Measurements from ENCODE around the gene TMEM130. TPM values are rescaled to one million over a fixed set of nuclear protein-coding genes. Genes with fewer than 3 reads are reported as not detected.

Gene TMEM130
- total RNA-seq, 2 donors from 2014 or later = 1.1 TPM; not detected in 1

DNA sequence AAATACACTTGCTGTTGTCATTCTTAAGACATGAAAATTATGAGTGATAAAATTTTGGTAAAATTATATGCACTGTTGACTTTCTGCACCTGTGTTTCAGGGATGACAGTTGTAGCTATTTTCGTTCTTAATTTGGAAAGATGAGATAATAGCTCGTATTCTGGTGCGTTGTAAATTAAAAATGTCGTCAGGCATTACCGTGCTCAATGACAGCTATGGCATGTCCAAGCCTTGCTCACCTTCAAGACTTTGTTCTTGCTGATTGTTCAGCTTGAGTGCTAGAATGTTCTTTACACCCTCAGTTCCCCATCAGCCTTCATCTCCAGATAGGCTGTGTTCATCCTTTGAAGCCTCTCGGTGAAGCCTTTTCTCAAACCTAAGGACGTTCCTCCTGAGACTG is 30.0 kb upstream of the TMEM130 start:
- Histone ChIP-seq H3K36me3 (peaks cover 93% of the 10 kb centered on the region), H3K27me3 (no peaks in the 10 kb centered on the region), H3K9me3 (no peaks in the 10 kb centered on the region), H3K27ac (no peak overlapping the region), H3K4me1 (no peaks in the 10 kb centered on the region), H3K4me3 (no peak overlapping the region)
- TF ChIP-seq, protein P1, sequence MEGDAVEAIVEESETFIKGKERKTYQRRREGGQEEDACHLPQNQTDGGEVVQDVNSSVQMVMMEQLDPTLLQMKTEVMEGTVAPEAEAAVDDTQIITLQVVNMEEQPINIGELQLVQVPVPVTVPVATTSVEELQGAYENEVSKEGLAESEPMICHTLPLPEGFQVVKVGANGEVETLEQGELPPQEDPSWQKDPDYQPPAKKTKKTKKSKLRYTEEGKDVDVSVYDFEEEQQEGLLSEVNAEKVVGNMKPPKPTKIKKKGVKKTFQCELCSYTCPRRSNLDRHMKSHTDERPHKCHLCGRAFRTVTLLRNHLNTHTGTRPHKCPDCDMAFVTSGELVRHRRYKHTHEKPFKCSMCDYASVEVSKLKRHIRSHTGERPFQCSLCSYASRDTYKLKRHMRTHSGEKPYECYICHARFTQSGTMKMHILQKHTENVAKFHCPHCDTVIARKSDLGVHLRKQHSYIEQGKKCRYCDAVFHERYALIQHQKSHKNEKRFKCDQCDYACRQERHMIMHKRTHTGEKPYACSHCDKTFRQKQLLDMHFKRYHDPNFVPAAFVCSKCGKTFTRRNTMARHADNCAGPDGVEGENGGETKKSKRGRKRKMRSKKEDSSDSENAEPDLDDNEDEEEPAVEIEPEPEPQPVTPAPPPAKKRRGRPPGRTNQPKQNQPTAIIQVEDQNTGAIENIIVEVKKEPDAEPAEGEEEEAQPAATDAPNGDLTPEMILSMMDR (IDR thresholded peaks at IDR 0.05) = no peak
- DNase-seq (ENCODE audit: low spot score) = no peak

GRCh38 chr7:98892609-98893008 is 22.8 kb upstream of the TMEM130 start:
- Histone ChIP-seq H3K4me3 (no peak overlapping the region), H3K27ac (no peak overlapping the region), H3K9me3 (no peaks in the 10 kb centered on the region), H3K4me1 (no peaks in the 10 kb centered on the region), H3K27me3 (no peaks in the 10 kb centered on the region), H3K36me3 (peaks cover 81% of the 10 kb centered on the region)
- TF ChIP-seq, protein P1 (IDR thresholded peaks at IDR 0.05) = no peak
- DNase-seq (ENCODE audit: low spot score) = no peak

DNA sequence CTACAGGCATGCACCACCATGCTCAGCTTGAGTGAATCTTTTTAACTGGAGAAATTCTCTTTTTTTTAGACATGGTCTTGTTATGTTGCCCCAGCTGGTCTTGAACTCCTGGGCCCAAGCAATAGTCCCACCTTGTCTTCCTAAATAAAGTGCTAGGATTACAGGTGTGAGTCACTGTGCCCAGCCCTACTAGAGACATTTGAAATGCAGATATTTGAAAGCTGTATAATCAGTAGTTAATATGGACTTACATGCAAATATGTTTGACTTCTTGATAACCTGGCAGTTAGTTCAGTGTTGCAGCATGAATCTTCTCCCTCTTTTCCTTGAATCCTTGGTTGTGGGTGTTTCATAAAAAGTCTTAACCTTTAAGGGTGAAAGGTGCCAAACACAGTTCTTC is 17.2 kb upstream of the TMEM130 start:
- Histone ChIP-seq H3K27me3 (no peaks in the 10 kb centered on the region), H3K36me3 (peaks cover 69% of the 10 kb centered on the region), H3K9me3 (no peaks in the 10 kb centered on the region), H3K4me1 (no peaks in the 10 kb centered on the region), H3K27ac (no peak overlapping the region), H3K4me3 (no peak overlapping the region)
- no peak for DNase-seq (ENCODE audit: low spot score)
- TF ChIP-seq, protein P1 (IDR thresholded peaks at IDR 0.05) = no peak

DNA sequence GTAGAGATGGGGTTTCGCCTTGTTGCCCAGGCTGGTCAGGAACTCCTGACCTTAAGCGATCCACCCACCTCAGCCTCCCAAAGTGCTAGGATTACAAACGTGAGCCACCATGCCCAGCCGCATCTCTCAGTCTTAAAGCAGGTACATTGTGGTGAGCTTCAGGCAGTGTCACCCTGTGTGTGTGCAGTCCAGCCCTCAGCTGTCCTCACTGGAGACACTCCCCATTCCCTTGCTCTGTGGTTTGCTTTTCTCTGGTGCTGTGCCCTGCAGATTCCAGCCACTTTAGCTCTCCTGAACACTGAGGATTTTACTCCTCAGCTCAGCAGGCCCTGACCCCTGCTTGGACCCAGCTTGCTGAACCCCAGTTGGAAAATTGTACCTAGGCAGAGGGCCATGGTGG is 14.6 kb upstream of the TMEM130 start:
- H3K27ac ChIP-seq = no peak overlapping the region
- no peak overlapping the region for H3K4me3 ChIP-seq
- DNase-seq (ENCODE audit: low spot score) = no peak
- no peaks in the 10 kb centered on the region for H3K27me3 ChIP-seq
- TF ChIP-seq, protein P1 (IDR thresholded peaks at IDR 0.05) = no peak
- peaks cover 62% of the 10 kb centered on the region for H3K36me3 ChIP-seq
- peaks cover 0 to 12% of the 10 kb centered on the region in 2 donors for H3K4me1 ChIP-seq
- H3K9me3 ChIP-seq = no peaks in the 10 kb centered on the region

GRCh38 chr7:98881561-98882315 is 11.9 kb upstream of the TMEM130 start:
- TF ChIP-seq, protein P1 (IDR thresholded peaks at IDR 0.05) = no peak
- no peak overlapping the region for H3K27ac ChIP-seq
- H3K36me3 ChIP-seq = peaks cover 45% of the 10 kb centered on the region
- no peaks in the 10 kb centered on the region for H3K27me3 ChIP-seq
- no peak for DNase-seq (ENCODE audit: low spot score)
- H3K9me3 ChIP-seq = no peaks in the 10 kb centered on the region
- H3K4me3 ChIP-seq = no peak overlapping the region
- H3K4me1 ChIP-seq = peaks cover 0 to 22% of the 10 kb centered on the region in 2 donors

DNA sequence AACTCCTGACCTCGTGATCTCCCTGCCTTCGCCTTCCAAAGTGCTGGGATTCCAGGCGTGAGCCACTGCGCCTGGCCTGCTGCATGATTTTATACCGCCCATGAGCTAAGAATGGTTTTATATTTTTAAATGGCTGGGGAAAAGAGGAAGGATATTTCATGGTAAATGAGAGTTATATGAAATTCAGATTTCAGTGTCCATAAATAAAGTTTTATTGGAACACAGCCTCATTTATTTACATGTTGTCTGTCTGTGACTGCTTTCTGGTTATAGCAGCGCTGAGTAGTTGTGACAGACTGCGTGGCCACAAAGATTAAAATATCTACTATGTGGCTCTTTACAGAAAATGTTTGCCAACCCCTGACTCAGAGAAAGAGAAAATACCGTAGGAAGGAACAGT is 10.7 kb upstream of the TMEM130 start:
- no peaks in the 10 kb centered on the region for H3K9me3 ChIP-seq
- H3K4me1 ChIP-seq = peaks cover 0 to 22% of the 10 kb centered on the region in 2 donors
- no peak overlapping the region for H3K4me3 ChIP-seq
- no peak for DNase-seq (ENCODE audit: low spot score)
- H3K27me3 ChIP-seq = no peaks in the 10 kb centered on the region
- TF ChIP-seq, protein P1 (IDR thresholded peaks at IDR 0.05) = no peak
- no peak overlapping the region for H3K27ac ChIP-seq
- H3K36me3 ChIP-seq = peaks cover 42% of the 10 kb centered on the region
